ENCODE measurements around the gene TOGARAM2.

GRCh38 chr2:28981016-28981441 lies at the start of gene TOGARAM2:
- TF ChIP-seq SIN3A (IDR thresholded peaks at IDR 0.05; ENCODE audit: borderline replicate concordance, low read depth, low read length) (no peak), ZNF354B (CRISPR knock-in tag; IDR thresholded peaks at IDR 0.05) (no peak), ZNF639 (CRISPR knock-in tag; conservative IDR thresholded peaks at IDR 0.05) (no peak)
- TF ChIP-seq, protein P1, sequence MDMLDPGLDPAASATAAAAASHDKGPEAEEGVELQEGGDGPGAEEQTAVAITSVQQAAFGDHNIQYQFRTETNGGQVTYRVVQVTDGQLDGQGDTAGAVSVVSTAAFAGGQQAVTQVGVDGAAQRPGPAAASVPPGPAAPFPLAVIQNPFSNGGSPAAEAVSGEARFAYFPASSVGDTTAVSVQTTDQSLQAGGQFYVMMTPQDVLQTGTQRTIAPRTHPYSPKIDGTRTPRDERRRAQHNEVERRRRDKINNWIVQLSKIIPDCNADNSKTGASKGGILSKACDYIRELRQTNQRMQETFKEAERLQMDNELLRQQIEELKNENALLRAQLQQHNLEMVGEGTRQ (IDR thresholded peaks at IDR 0.05; ENCODE audit: low read depth, low read length), result no peak
- TF ChIP-seq, protein P1 (CRISPR knock-in tag; IDR thresholded peaks at IDR 0.05; ENCODE audit: borderline replicate concordance), result no peak
- TF ChIP-seq, protein P2, sequence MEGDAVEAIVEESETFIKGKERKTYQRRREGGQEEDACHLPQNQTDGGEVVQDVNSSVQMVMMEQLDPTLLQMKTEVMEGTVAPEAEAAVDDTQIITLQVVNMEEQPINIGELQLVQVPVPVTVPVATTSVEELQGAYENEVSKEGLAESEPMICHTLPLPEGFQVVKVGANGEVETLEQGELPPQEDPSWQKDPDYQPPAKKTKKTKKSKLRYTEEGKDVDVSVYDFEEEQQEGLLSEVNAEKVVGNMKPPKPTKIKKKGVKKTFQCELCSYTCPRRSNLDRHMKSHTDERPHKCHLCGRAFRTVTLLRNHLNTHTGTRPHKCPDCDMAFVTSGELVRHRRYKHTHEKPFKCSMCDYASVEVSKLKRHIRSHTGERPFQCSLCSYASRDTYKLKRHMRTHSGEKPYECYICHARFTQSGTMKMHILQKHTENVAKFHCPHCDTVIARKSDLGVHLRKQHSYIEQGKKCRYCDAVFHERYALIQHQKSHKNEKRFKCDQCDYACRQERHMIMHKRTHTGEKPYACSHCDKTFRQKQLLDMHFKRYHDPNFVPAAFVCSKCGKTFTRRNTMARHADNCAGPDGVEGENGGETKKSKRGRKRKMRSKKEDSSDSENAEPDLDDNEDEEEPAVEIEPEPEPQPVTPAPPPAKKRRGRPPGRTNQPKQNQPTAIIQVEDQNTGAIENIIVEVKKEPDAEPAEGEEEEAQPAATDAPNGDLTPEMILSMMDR (CRISPR knock-in tag; IDR thresholded peaks at IDR 0.05), result 0 out of 2 replicates have a peak, but pooled peaks have one; percentile 19
- TF ChIP-seq, protein P3, sequence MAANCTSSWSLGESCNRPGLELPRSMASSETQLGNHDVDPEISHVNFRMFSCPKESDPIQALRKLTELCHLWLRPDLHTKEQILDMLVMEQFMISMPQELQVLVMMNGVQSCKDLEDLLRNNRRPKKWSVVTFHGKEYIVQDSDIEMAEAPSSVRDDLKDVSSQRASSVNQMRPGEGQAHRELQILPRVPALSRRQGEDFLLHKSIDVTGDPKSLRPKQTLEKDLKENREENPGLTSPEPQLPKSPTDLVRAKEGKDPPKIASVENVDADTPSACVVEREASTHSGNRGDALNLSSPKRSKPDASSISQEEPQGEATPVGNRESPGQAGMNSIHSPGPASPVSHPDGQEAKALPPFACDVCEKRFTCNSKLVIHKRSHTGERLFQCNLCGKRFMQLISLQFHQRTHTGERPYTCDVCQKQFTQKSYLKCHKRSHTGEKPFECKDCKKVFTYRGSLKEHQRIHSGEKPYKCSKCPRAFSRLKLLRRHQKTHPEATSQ (CRISPR knock-in tag; IDR thresholded peaks at IDR 0.05; ENCODE audit: borderline replicate concordance), result no peak

Measured in HepG2 (cell line).